HepG2 (cell line): ENCODE measurements around the gene USP43. TPM values are rescaled to one million over a fixed set of nuclear protein-coding genes. Genes with fewer than 3 reads are reported as not detected.

Experiments used
- ARHGAP35 ChIP-seq: sonication (generic); formaldehyde crosslinking; IDR thresholded peaks from 2 replicates; pipeline ENCODE4 v1.9.0; 2022; ENCODE audit warnings: mild to moderate bottlenecking, inconsistent platforms, moderate library complexity, missing genetic modification reagents, borderline replicate concordance
- CBX2 ChIP-seq, 2 experiments: fragments of 200-600 bp in 1 of 2; sonication (generic); formaldehyde crosslinking in 1 of 2; IDR thresholded peaks; 2 replicates each; pipeline versions ENCODE4 v1.7.0 to v1.8.1; 2018 to 2022; ENCODE audit warnings: low read depth in 2 of 2, low read length in 1 of 2, mild to moderate bottlenecking in 1 of 2, missing genetic modification reagents in 1 of 2
- CENPBD1 ChIP-seq: sonication (generic); formaldehyde crosslinking; IDR thresholded peaks from 2 replicates; pipeline ENCODE4 v1.8.0; 2022; ENCODE audit warnings: missing genetic modification reagents, low read depth, mild to moderate bottlenecking, borderline replicate concordance
- CREB3 ChIP-seq: sonication (generic); formaldehyde crosslinking; IDR thresholded peaks from 2 replicates; pipeline ENCODE4 v1.5.0; 2020; ENCODE audit warnings: missing genetic modification reagents
- HOXA9 ChIP-seq: sonication (generic); formaldehyde crosslinking; IDR thresholded peaks from 2 replicates; pipeline ENCODE4 v1.8.1; 2022; ENCODE audit warnings: missing genetic modification reagents, mild to moderate bottlenecking, moderate library complexity, borderline replicate concordance
- MED8 ChIP-seq: sonication (generic); formaldehyde crosslinking; IDR thresholded peaks from 2 replicates; pipeline ENCODE4 v1.8.1; 2023; ENCODE audit warnings: mild to moderate bottlenecking, missing genetic modification reagents; ENCODE audit not compliant: insufficient replicate concordance
- PRDM4 ChIP-seq: sonication (generic); formaldehyde crosslinking; IDR thresholded peaks from 2 replicates; pipeline ENCODE4 v1.9.0; 2021; ENCODE audit warnings: missing genetic modification reagents, borderline replicate concordance
- RFX3 ChIP-seq: IDR thresholded peaks from 2 replicates; pipeline ENCODE4 v1.6.1; 2016; ENCODE audit warnings: missing biosample characterization, missing genetic modification reagents
- ZFP36L2 ChIP-seq: sonication (generic); formaldehyde crosslinking; IDR thresholded peaks from 2 replicates; pipeline ENCODE4 v1.4.0; 2020; ENCODE audit warnings: missing genetic modification reagents
- ZNF775 ChIP-seq: sonication (generic); formaldehyde crosslinking; IDR thresholded peaks from 2 replicates; pipeline ENCODE4 v1.4.0; 2020; ENCODE audit warnings: missing genetic modification reagents, mild to moderate bottlenecking, moderate library complexity, borderline replicate concordance
- polyA plus RNA-seq, 8 experiments: library from polyadenylated mRNA; depleted of rRNA in 3 of 8; stranded (reverse) in 7 of 8; unstranded in 1 of 8; fragments of >200 nt; fragmentation: Illumina TruSeq in 4 of 8; extraction: Trizol in 4 of 8; gene quantifications; 2 replicates each; pipeline versions ENCODE4 v1.2.1 to v1.2.3, GENCODE V29; 2011 to 2016; ENCODE audit warnings: low read depth in 4 of 8, missing spikeins in 1 of 8, mixed read lengths in 1 of 8; ENCODE audit not compliant: insufficient read depth in 1 of 8
- total RNA-seq, 5 experiments: library from RNA; depleted of rRNA; stranded (reverse); fragments of >200 nt; fragmentation: Illumina TruSeq; extraction: Trizol; gene quantifications; 2 replicates each; pipeline ENCODE4 v1.2.3, GENCODE V29; 2016; ENCODE audit warnings: low read depth in 1 of 5
- TF ChIP-seq, protein P1 (sequence below): sonication (generic); formaldehyde crosslinking; IDR thresholded peaks from 2 replicates; pipeline ENCODE4 v1.4.0; 2020; ENCODE audit warnings: missing genetic modification reagents
- TF ChIP-seq, protein P2 (sequence below): sonication (generic); formaldehyde crosslinking; IDR thresholded peaks from 2 replicates; pipeline ENCODE4 v1.4.0; 2020; ENCODE audit warnings: missing genetic modification reagents
- TF ChIP-seq, protein P3 (sequence below): sonication (generic); formaldehyde crosslinking; IDR thresholded peaks from 2 replicates; pipeline ENCODE4 v1.4.0; 2020; ENCODE audit warnings: mild to moderate bottlenecking, missing genetic modification reagents
- TF ChIP-seq, protein P4 (sequence below): sonication (generic); formaldehyde crosslinking; IDR thresholded peaks from 2 replicates; pipeline ENCODE4 v1.4.0; 2020; ENCODE audit warnings: mild to moderate bottlenecking, missing genetic modification reagents
- TF ChIP-seq, protein P5 (sequence below): sonication (generic); formaldehyde crosslinking; IDR thresholded peaks from 2 replicates; pipeline ENCODE4 v1.8.1; 2023; ENCODE audit warnings: mild to moderate bottlenecking, missing genetic modification reagents, borderline replicate concordance

USP43 gene
- total and polyA plus RNA-seq, 2 of the 13 experiments (the other 11 are each of a cell fraction or from before 2014, with no cell fraction given) = 1.6 to 2.2 TPM

DNA sequence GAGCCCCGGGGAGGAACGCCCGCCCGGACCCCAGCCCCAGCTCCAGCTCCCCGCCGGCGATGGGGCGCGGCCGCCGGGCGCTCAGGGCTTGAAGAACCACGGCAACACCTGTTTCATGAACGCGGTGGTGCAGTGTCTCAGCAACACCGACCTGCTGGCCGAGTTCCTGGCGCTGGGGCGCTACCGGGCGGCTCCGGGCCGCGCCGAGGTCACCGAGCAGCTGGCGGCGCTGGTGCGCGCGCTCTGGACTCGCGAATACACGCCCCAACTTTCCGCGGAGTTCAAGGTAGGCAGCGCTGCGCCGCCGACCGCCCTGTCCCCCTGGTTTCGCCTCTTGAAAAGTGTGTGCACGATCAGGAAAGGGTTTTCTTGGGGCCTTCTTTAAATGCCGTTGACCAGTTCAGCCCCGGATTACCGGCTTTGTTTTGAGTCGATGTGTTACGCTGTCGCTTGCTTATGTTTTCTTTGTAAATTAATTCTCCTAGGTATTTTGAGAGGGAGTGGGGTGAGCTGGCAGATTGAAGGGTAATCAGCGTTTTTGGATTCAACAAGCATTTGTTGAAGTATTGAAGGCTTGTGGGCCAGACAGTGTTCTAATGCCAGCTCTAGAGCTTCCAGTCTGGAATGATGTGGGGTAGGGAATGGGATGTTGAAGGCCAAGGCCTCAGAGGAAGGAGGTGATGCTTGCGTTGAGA lies 681 bp downstream of the USP43 start (continued):
- TF ChIP-seq, protein P1, sequence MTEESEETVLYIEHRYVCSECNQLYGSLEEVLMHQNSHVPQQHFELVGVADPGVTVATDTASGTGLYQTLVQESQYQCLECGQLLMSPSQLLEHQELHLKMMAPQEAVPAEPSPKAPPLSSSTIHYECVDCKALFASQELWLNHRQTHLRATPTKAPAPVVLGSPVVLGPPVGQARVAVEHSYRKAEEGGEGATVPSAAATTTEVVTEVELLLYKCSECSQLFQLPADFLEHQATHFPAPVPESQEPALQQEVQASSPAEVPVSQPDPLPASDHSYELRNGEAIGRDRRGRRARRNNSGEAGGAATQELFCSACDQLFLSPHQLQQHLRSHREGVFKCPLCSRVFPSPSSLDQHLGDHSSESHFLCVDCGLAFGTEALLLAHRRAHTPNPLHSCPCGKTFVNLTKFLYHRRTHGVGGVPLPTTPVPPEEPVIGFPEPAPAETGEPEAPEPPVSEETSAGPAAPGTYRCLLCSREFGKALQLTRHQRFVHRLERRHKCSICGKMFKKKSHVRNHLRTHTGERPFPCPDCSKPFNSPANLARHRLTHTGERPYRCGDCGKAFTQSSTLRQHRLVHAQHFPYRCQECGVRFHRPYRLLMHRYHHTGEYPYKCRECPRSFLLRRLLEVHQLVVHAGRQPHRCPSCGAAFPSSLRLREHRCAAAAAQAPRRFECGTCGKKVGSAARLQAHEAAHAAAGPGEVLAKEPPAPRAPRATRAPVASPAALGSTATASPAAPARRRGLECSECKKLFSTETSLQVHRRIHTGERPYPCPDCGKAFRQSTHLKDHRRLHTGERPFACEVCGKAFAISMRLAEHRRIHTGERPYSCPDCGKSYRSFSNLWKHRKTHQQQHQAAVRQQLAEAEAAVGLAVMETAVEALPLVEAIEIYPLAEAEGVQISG (CRISPR knock-in tag) = no peak
- TF ChIP-seq PRDM4 (CRISPR knock-in tag) (no peak), CENPBD1 (CRISPR knock-in tag) (no peak), CBX2 (IDR thresholded peaks at IDR 0.05; ENCODE audit: low read depth, low read length) (no peak), CBX2 (CRISPR knock-in tag; IDR thresholded peaks at IDR 0.05; ENCODE audit: low read depth) (no peak), HOXA9 (no peak), ZNF775 (CRISPR knock-in tag) (no peak), ARHGAP35 (CRISPR knock-in tag) (no peak), RFX3 (CRISPR knock-in tag) (no peak), CREB3 (no peak), MED8 (CRISPR knock-in tag) (no peak), ZFP36L2 (CRISPR knock-in tag) (no peak)
- TF ChIP-seq, protein P2, sequence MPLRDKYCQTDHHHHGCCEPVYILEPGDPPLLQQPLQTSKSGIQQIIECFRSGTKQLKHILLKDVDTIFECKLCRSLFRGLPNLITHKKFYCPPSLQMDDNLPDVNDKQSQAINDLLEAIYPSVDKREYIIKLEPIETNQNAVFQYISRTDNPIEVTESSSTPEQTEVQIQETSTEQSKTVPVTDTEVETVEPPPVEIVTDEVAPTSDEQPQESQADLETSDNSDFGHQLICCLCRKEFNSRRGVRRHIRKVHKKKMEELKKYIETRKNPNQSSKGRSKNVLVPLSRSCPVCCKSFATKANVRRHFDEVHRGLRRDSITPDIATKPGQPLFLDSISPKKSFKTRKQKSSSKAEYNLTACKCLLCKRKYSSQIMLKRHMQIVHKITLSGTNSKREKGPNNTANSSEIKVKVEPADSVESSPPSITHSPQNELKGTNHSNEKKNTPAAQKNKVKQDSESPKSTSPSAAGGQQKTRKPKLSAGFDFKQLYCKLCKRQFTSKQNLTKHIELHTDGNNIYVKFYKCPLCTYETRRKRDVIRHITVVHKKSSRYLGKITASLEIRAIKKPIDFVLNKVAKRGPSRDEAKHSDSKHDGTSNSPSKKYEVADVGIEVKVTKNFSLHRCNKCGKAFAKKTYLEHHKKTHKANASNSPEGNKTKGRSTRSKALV (CRISPR knock-in tag) = peak; percentile 95
- TF ChIP-seq, protein P3, sequence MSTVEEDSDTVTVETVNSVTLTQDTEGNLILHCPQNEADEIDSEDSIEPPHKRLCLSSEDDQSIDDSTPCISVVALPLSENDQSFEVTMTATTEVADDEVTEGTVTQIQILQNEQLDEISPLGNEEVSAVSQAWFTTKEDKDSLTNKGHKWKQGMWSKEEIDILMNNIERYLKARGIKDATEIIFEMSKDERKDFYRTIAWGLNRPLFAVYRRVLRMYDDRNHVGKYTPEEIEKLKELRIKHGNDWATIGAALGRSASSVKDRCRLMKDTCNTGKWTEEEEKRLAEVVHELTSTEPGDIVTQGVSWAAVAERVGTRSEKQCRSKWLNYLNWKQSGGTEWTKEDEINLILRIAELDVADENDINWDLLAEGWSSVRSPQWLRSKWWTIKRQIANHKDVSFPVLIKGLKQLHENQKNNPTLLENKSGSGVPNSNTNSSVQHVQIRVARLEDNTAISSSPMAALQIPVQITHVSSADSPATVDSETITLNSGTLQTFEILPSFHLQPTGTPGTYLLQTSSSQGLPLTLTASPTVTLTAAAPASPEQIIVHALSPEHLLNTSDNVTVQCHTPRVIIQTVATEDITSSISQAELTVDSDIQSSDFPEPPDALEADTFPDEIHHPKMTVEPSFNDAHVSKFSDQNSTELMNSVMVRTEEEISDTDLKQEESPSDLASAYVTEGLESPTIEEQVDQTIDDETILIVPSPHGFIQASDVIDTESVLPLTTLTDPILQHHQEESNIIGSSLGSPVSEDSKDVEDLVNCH (CRISPR knock-in tag) = no peak
- TF ChIP-seq, protein P4, sequence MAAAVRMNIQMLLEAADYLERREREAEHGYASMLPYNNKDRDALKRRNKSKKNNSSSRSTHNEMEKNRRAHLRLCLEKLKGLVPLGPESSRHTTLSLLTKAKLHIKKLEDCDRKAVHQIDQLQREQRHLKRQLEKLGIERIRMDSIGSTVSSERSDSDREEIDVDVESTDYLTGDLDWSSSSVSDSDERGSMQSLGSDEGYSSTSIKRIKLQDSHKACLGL (CRISPR knock-in tag) = 0 out of 2 replicates have a peak, but pooled peaks have one; percentile 24
- TF ChIP-seq, protein P5, sequence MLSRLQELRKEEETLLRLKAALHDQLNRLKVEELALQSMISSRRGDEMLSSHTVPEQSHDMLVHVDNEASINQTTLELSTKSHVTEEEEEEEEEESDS (CRISPR knock-in tag) = no peak
